Pulmonary artery endothelial cell (primary cell): ENCODE measurements around the gene CAST. TPM values are rescaled to one million over a fixed set of nuclear protein-coding genes. Genes with fewer than 3 reads are reported as not detected.
"Not testable (repeated sequence)": the region's sequence is repeated elsewhere in the genome, so short reads cannot be mapped to it uniquely, and the experiment has no call there.

Experiments used
- DNase-seq: peaks from one replicate; pipeline ENCODE4 v3.0.0-alpha.2; 2011; ENCODE audit warnings: low read depth, low spot score
- total RNA-seq: library from RNA; depleted of rRNA; stranded (reverse); fragments of >200 nt; gene quantifications from 2 replicates; pipeline ENCODE4 v1.2.3, GENCODE V29; 2014

CAST gene
- 109 and 112 TPM in 2 replicates for total RNA-seq

GRCh38 chr5:96661855-96662724, at the start of gene CAST:
Gene CAST (plus strand): TSS chr5:96662376. CDS start chr5:96662423, 47 bp downstream.
- DNase-seq = peak; percentile 60

GRCh38 chr5:96614110-96614691, 48.0 kb upstream of the CAST start:
- DNase-seq = peak; percentile 60

GRCh38 chr5:96615223-96615622, 47.0 kb upstream of the CAST start:
- no peak for DNase-seq

- DNase-seq = no peak
These were observed 45.4 kb upstream of the CAST start for GRCh38 chr5:96616801-96617200.

GRCh38 chr5:96618311-96619016, 43.7 kb upstream of the CAST start:
- DNase-seq = not testable (repeated sequence)

GRCh38 chr5:96619946-96620345, 42.2 kb upstream of the CAST start:
- DNase-seq = no peak

- DNase-seq = no peak
These were observed 37.6 kb upstream of the CAST start for GRCh38 chr5:96624596-96624995.

GRCh38 chr5:96625365-96625764, 36.8 kb upstream of the CAST start:
- DNase-seq = no peak

- DNase-seq = no peak
These were observed 35.2 kb upstream of the CAST start for GRCh38 chr5:96626956-96627355.

- no peak for DNase-seq
These were observed 34.3 kb upstream of the CAST start for GRCh38 chr5:96627792-96628398.

GRCh38 chr5:96628406-96628805, 33.8 kb upstream of the CAST start:
- no peak for DNase-seq

- no peak for DNase-seq
These were observed 32.4 kb upstream of the CAST start for GRCh38 chr5:96629774-96630173.

- no peak for DNase-seq
These were observed 28.4 kb upstream of the CAST start for GRCh38 chr5:96633820-96634219.

GRCh38 chr5:96634881-96635280, 27.3 kb upstream of the CAST start:
- DNase-seq = no peak

- no peak for DNase-seq
These were observed 26.1 kb upstream of the CAST start for GRCh38 chr5:96636046-96636445.

- no peak for DNase-seq
These were observed 25.6 kb upstream of the CAST start for GRCh38 chr5:96636594-96636993.

- DNase-seq = no peak
These were observed 25.0 kb upstream of the CAST start for GRCh38 chr5:96637196-96637595.

- no peak for DNase-seq
These were observed 23.6 kb upstream of the CAST start for GRCh38 chr5:96638561-96638960.

GRCh38 chr5:96640696-96641095, 21.5 kb upstream of the CAST start:
- DNase-seq = no peak

GRCh38 chr5:96641368-96642280, 20.6 kb upstream of the CAST start:
- no peak for DNase-seq

GRCh38 chr5:96642281-96642640, 19.9 kb upstream of the CAST start:
- no peak for DNase-seq
